Measurements from ENCODE around the gene REEP1. TPM values are rescaled to one million over a fixed set of nuclear protein-coding genes. Genes with fewer than 3 reads are reported as not detected.

Gene REEP1
- total and polyA plus RNA-seq, 3 donors from 2014 or later, result 112 to 342 (median 241) TPM

- Histone ChIP-seq H3K27ac (no peak overlapping the region), H3K27me3 (no peaks in the 10 kb centered on the region), H3K36me3 (ENCODE audit: low read depth, missing control alignments) (no peaks in the 10 kb centered on the region), H3K4me3 (no peak overlapping the region), H3K4me1 (no peaks in the 10 kb centered on the region), H3K9me3 (no peaks in the 10 kb centered on the region)
- 42 to 45% methylated on average over 2 of the region's 2 CpGs for WGBS, 2 donors
- no peak for DNase-seq
- intact Hi-C loops (cut with DNase I; ENCODE audit: low total_unique reads), result no loop called here
- no peak for TF ChIP-seq CTCF (IDR thresholded peaks at IDR 0.05)
- no peak for TF ChIP-seq POLR2A (IDR thresholded peaks at IDR 0.05)
Measured at GRCh38 chr2:86172610-86173009, 164.8 kb downstream of the REEP1 start.

DNA sequence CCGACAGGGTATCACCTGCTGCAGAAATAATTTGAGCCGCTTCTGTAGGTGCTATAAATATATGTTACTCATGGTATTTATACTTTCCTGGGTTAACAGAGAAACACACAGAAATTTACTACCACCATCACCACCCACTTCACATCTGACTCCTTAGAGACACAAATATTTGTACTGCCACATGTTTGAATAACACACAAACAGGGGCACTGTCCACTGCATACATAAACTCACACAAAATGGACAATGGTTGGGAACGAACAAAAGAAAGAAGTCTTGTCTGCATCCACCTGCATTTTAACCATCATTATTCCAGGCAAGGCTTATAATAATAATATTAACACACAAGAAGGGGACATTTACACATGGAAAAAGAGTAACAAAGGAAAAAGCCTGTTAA lies 166.1 kb downstream of the REEP1 start:
- H3K4me3 ChIP-seq, result no peak overlapping the region
- DNase-seq, result no peak
- intact Hi-C loops (cut with DNase I; ENCODE audit: low total_unique reads), result no loop called here
- H3K27ac ChIP-seq, result no peak overlapping the region
- no peaks in the 10 kb centered on the region for H3K9me3 ChIP-seq
- H3K4me1 ChIP-seq, result no peaks in the 10 kb centered on the region
- H3K36me3 ChIP-seq (ENCODE audit: low read depth, missing control alignments), result no peaks in the 10 kb centered on the region
- H3K27me3 ChIP-seq, result no peaks in the 10 kb centered on the region
- TF ChIP-seq POLR2A (IDR thresholded peaks at IDR 0.05) (no peak), CTCF (IDR thresholded peaks at IDR 0.05) (no peak)
- 78 to 89% methylated on average over 3 of the region's 3 CpGs for WGBS, 2 donors

DNA sequence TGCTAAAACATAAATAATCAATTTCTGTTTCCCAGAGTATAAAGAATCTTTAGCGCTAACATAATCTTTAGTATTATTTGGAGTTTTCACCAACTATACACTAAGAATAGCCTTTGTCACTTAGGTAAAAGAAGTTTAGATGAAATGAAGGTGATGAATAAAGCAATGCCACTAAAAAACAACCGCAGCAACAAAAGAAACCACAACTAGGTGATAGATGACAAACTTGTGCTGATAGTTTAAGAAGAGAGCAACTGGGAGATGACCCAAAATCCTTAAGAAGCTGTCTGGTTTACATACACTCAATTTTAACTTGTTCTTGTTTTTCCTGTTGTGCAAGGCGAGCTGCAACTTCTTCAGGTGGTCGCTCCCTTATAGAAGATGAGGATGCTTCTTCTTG lies 167.0 kb downstream of the REEP1 start:
- Histone ChIP-seq H3K9me3 (no peaks in the 10 kb centered on the region), H3K27me3 (no peaks in the 10 kb centered on the region), H3K4me1 (no peaks in the 10 kb centered on the region), H3K27ac (no peak overlapping the region), H3K4me3 (no peak overlapping the region), H3K36me3 (ENCODE audit: low read depth, missing control alignments) (no peaks in the 10 kb centered on the region)
- no peak for TF ChIP-seq CTCF (IDR thresholded peaks at IDR 0.05)
- intact Hi-C loops (cut with DNase I; ENCODE audit: low total_unique reads), result no loop called here
- 94% methylated on average over 4 of the region's 4 CpGs for WGBS, 2 donors
- no peak for DNase-seq

Small RNA genes within 50 kb of the gene (microRNA-seq; reads per million reads assigned to microRNA genes)
- gene MIR4779 (ENCODE audit: borderline number of aligned reads in 2 of 2, borderline replicate concordance in 1 of 2), result 0 to 0.69 reads per million in 2 donors

Small RNA genes within 50 kb of the gene (small RNA-seq; reads per million reads assigned to genes)
- gene MIR4779, result 0 reads per million in 2 donors
- gene RF00096, result 0 reads per million in 2 donors
- gene RF00413, result 0 reads per million in 2 donors

Other genes with a start within 250 kb of the REEP1 start
- 10 to 100 TPM; 28.1 to 28.7 TPM for gene POLR1A, start 231.7 kb downstream of the REEP1 start, total RNA-seq
- 20.0 TPM for gene POLR1A, start 231.7 kb downstream of the REEP1 start, polyA plus RNA-seq (ENCODE audit: insufficient read depth, low read depth, low replicate concordance)
- gene PTCD3, start 231.4 kb downstream of the REEP1 start, total RNA-seq, result 100 to 1,000 TPM; 167 to 213 TPM
- gene PTCD3, start 231.4 kb downstream of the REEP1 start, polyA plus RNA-seq (ENCODE audit: insufficient read depth, low read depth, low replicate concordance), result 120 TPM
- 10 to 100 TPM; 80.6 to 87.6 TPM for gene IMMT, start 142.2 kb downstream of the REEP1 start, total RNA-seq
- gene IMMT, start 142.2 kb downstream of the REEP1 start, polyA plus RNA-seq (ENCODE audit: insufficient read depth, low read depth, low replicate concordance), result 99.8 TPM
- 10 to 100 TPM; 25.6 to 28.9 TPM for gene MRPL35, start 138.2 kb downstream of the REEP1 start, total RNA-seq
- 38.3 TPM for gene MRPL35, start 138.2 kb downstream of the REEP1 start, polyA plus RNA-seq (ENCODE audit: insufficient read depth, low read depth, low replicate concordance)
- 100 to 1,000 TPM in 1 of 2 donors, 10 to 100 TPM in 1; 88.8 to 106 TPM for gene KDM3A, start 103.7 kb upstream of the REEP1 start, total RNA-seq
- 126 TPM for gene KDM3A, start 103.7 kb upstream of the REEP1 start, polyA plus RNA-seq (ENCODE audit: insufficient read depth, low read depth, low replicate concordance)
- 10 to 100 TPM; 64.6 to 89.4 TPM for gene CHMP3, start 225.8 kb upstream of the REEP1 start, total RNA-seq
- 163 TPM for gene CHMP3, start 225.8 kb upstream of the REEP1 start, polyA plus RNA-seq (ENCODE audit: insufficient read depth, low read depth, low replicate concordance)

Data from testis (tissue), 3 donors.